ENCODE data around the gene EDN2.

Gene EDN2

GRCh38 chr1:41518471-41518870, 34.0 kb upstream of the EDN2 start:
- H3K4me3 ChIP-seq (ENCODE audit: low read depth, low read length), result no peak overlapping the region
- TF ChIP-seq CTCF (IDR thresholded peaks at IDR 0.05; ENCODE audit: low read depth, low read length, missing control alignments), result no peak
- in situ Hi-C loops (cut with HindIII; ENCODE audit: low sequenced_read_pairs), result no loop called here
- no peak for DNase-seq (ENCODE audit: low read depth)

GRCh38 chr1:41517062-41517438, 32.6 kb upstream of the EDN2 start:
- in situ Hi-C loops (cut with HindIII; ENCODE audit: low sequenced_read_pairs), result no loop called here
- TF ChIP-seq CTCF (IDR thresholded peaks at IDR 0.05; ENCODE audit: low read depth, low read length, missing control alignments), result no peak
- DNase-seq (ENCODE audit: low read depth), result no peak
- no peak overlapping the region for H3K4me3 ChIP-seq (ENCODE audit: low read depth, low read length)

- in situ Hi-C loops (cut with HindIII; ENCODE audit: low sequenced_read_pairs), result no loop called here
Observed at GRCh38 chr1:41516168-41517061, 31.9 kb upstream of the EDN2 start.

GRCh38 chr1:41515778-41516167, 31.3 kb upstream of the EDN2 start:
- no peak for TF ChIP-seq CTCF (IDR thresholded peaks at IDR 0.05; ENCODE audit: low read depth, low read length, missing control alignments)
- no peak for DNase-seq (ENCODE audit: low read depth)
- in situ Hi-C loops (cut with HindIII; ENCODE audit: low sequenced_read_pairs), result no loop called here
- no peak overlapping the region for H3K4me3 ChIP-seq (ENCODE audit: low read depth, low read length)

More at GRCh38 chr1:41516168-41517061, 31.9 kb upstream of the EDN2 start:
- H3K4me3 ChIP-seq (ENCODE audit: low read depth, low read length), result peak overlapping the region; percentile 30
- peak; percentile 72 for DNase-seq (ENCODE audit: low read depth)
- TF ChIP-seq CTCF (IDR thresholded peaks at IDR 0.05; ENCODE audit: low read depth, low read length, missing control alignments), result peak; percentile 93

GRCh38 chr1:41515131-41515678, 30.7 kb upstream of the EDN2 start:
- TF ChIP-seq CTCF (IDR thresholded peaks at IDR 0.05; ENCODE audit: low read depth, low read length, missing control alignments), result no peak
- in situ Hi-C loops (cut with HindIII; ENCODE audit: low sequenced_read_pairs), result no loop called here

GRCh38 chr1:41514381-41514780, 29.9 kb upstream of the EDN2 start:
- in situ Hi-C loops (cut with HindIII; ENCODE audit: low sequenced_read_pairs), result no loop called here

More at GRCh38 chr1:41515131-41515678, 30.7 kb upstream of the EDN2 start:
- no peak overlapping the region for H3K4me3 ChIP-seq (ENCODE audit: low read depth, low read length)
- DNase-seq (ENCODE audit: low read depth), result no peak

More at GRCh38 chr1:41514381-41514780, 29.9 kb upstream of the EDN2 start:
- TF ChIP-seq CTCF (IDR thresholded peaks at IDR 0.05; ENCODE audit: low read depth, low read length, missing control alignments), result no peak
- H3K4me3 ChIP-seq (ENCODE audit: low read depth, low read length), result no peak overlapping the region
- no peak for DNase-seq (ENCODE audit: low read depth)

Measured in astrocyte of the cerebellum (primary cell).